Astrocyte (in vitro differentiated cells and primary cell): ENCODE data around the gene RAB4A. TPM values are rescaled to one million over a fixed set of nuclear protein-coding genes. Genes with fewer than 3 reads are reported as not detected.
A peak's percentile ranks its signal among the peaks of the same experiment; 100 is the strongest.

ENCODE experiments used
- DNase-seq: peaks from one replicate; pipeline ENCODE4 v3.0.0-alpha.2; 2010; ENCODE audit warnings: low read depth
- FAIRE-seq: peaks from 2 replicates; lab custom pipeline; 2011; peaks lifted over from hg19 to GRCh38; lab: Jason Lieb, UNC
- H2AFZ ChIP-seq: 2 replicates; pipeline ENCODE4 v1.6.0; 2012; ENCODE audit warnings: low read depth, low read length, inconsistent platforms
- H3K27ac ChIP-seq: 2 replicates; pipeline ENCODE4 v1.5.1; 2011; ENCODE audit warnings: low read depth, low read length, inconsistent platforms
- H3K27me3 ChIP-seq: 2 replicates; pipeline ENCODE4 v1.6.0; 2011; ENCODE audit warnings: low read length, inconsistent platforms; ENCODE audit not compliant: insufficient read depth
- H3K36me3 ChIP-seq: 2 replicates; pipeline ENCODE4 v1.5.1; 2011; ENCODE audit warnings: low read length, inconsistent platforms; ENCODE audit not compliant: insufficient read depth
- H3K4me1 ChIP-seq: 2 replicates; pipeline ENCODE4 v1.5.1; 2011; ENCODE audit warnings: low read length, inconsistent platforms; ENCODE audit not compliant: insufficient read depth
- H3K4me2 ChIP-seq: 2 replicates; pipeline ENCODE4 v1.6.0; 2012; ENCODE audit warnings: low read length, inconsistent platforms
- H3K4me3 ChIP-seq: 2 replicates; pipeline ENCODE4 v1.5.1; 2011; ENCODE audit warnings: low read depth, mild to moderate bottlenecking, low read length, inconsistent platforms; ENCODE audit not compliant: insufficient read depth
- H3K79me2 ChIP-seq: 2 replicates; pipeline ENCODE4 v1.6.0; 2012; ENCODE audit warnings: mild to moderate bottlenecking, low read length, inconsistent platforms; ENCODE audit not compliant: insufficient read depth
- H3K9ac ChIP-seq: 2 replicates; pipeline ENCODE4 v1.6.0; 2012; ENCODE audit warnings: mild to moderate bottlenecking, low read length, inconsistent platforms
- H3K9me3 ChIP-seq: 2 replicates; pipeline ENCODE4 v1.5.1; 2012; ENCODE audit warnings: low read depth, mild to moderate bottlenecking, low read length, inconsistent platforms; ENCODE audit not compliant: insufficient read depth
- H4K20me1 ChIP-seq: 2 replicates; pipeline ENCODE4 v1.6.0; 2012; ENCODE audit warnings: low read length, inconsistent platforms; ENCODE audit not compliant: insufficient read depth
- H3K27ac Mint-ChIP-seq: one replicate; pipeline ENCODE4 v1.8.0; 2021; ENCODE audit warnings: mild to moderate bottlenecking, mixed read lengths; ENCODE audit not compliant: unreplicated experiment
- H3K27me3 Mint-ChIP-seq: one replicate; pipeline ENCODE4 v1.8.0; 2021; ENCODE audit warnings: low read depth, mixed read lengths; ENCODE audit not compliant: unreplicated experiment
- H3K36me3 Mint-ChIP-seq: one replicate; pipeline ENCODE4 v1.8.0; 2021; ENCODE audit warnings: low read depth, mixed read lengths; ENCODE audit not compliant: unreplicated experiment
- H3K4me1 Mint-ChIP-seq: one replicate; pipeline ENCODE4 v1.8.0; 2021; ENCODE audit warnings: low read depth, mixed read lengths; ENCODE audit not compliant: unreplicated experiment
- H3K4me3 Mint-ChIP-seq: one replicate; pipeline ENCODE4 v1.8.0; 2021; ENCODE audit warnings: mild to moderate bottlenecking, moderate library complexity, mixed read lengths; ENCODE audit not compliant: unreplicated experiment
- H3K9me3 Mint-ChIP-seq: one replicate; pipeline ENCODE4 v1.8.0; 2021; ENCODE audit warnings: mild to moderate bottlenecking, mixed read lengths; ENCODE audit not compliant: unreplicated experiment
- CTCF ChIP-seq: IDR thresholded peaks from 2 replicates; pipeline ENCODE4 v1.5.1; 2011; ENCODE audit warnings: low read depth, mild to moderate bottlenecking, inconsistent platforms, low read length, moderate library complexity; ENCODE audit not compliant: insufficient read depth
- EZH2 ChIP-seq: IDR thresholded peaks from 2 replicates; pipeline ENCODE4 v1.6.1; 2012; ENCODE audit warnings: mild to moderate bottlenecking, low read length, inconsistent platforms; ENCODE audit not compliant: insufficient read depth
- total RNA-seq: library from RNA; stranded (reverse); gene quantifications from 2 replicates; pipeline ENCODE4 v1.2.1, GENCODE V29; 2021

Gene RAB4A
- total RNA-seq, 1 donor from 2014 or later, result 58.6 TPM

GRCh38 chr1:229342656-229343569, 72.0 kb downstream of the RAB4A start, which contains the start of gene CCSAP:
TSS of gene CCSAP (minus strand) at chr1:229343047. CDS start at chr1:229342465, 582 bp downstream.
- Histone ChIP-seq H4K20me1 (peaks cover 6% of the 10 kb centered on the region), H3K4me1 (peaks cover 4% of the 10 kb centered on the region), H3K9me3 (no peaks in the 10 kb centered on the region), H3K27ac (peak within 1 kb of the TSS; percentile 58), H3K27me3 (peaks cover 10% of the 10 kb centered on the region), H3K9ac (peak within 1 kb of the TSS; percentile 83), H2AFZ (peak within 1 kb of the TSS; percentile 97), H3K36me3 (no peaks in the 10 kb centered on the region), H3K4me2 (peak within 1 kb of the TSS; percentile 96), H3K79me2 (peaks cover 21% of the 10 kb centered on the region), H3K4me3 (peak within 1 kb of the TSS; percentile 76)
- peaks cover 3% of the 10 kb centered on the region for H3K36me3 Mint-ChIP-seq
- H3K4me1 Mint-ChIP-seq, result peaks cover 6% of the 10 kb centered on the region
- H3K27me3 Mint-ChIP-seq, result peaks cover 26% of the 10 kb centered on the region
- peak; percentile 31 for DNase-seq
- H3K9me3 Mint-ChIP-seq, result peaks cover 7% of the 10 kb centered on the region
- peak within 1 kb of the TSS; percentile 95 for H3K4me3 Mint-ChIP-seq
- peak within 1 kb of the TSS; percentile 6 for H3K27ac Mint-ChIP-seq
- FAIRE-seq, result no peak
- TF ChIP-seq CTCF (no peak), EZH2 (no peak)

DNA sequence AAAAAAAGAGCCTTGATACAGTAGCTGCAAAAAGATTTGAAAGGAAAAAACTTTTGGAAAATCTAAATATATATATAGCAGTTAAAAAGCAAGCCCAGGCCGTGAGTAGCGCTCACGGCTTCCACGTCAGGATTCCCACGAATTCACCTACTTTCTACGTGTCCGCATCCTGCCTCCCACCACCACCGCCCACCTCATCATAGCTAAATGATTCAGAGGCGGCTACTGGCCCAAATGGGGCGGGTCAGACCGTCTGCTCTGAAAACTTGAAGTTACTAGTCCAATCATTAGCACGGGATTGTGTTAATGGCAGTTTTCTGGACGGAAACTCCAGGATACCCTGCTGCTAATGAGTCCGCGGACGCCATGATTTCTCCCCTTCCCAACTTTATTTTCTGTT, 73.2 kb downstream of the RAB4A start:
- Mint-ChIP-seq H3K9me3 (peaks cover 7% of the 10 kb centered on the region), H3K27ac (no peak overlapping the region), H3K27me3 (peaks cover 28% of the 10 kb centered on the region), H3K4me3 (peak overlapping the region; percentile 50), H3K36me3 (peaks cover 3% of the 10 kb centered on the region), H3K4me1 (peaks cover 5% of the 10 kb centered on the region)
- Histone ChIP-seq H3K4me1 (peaks cover 4% of the 10 kb centered on the region), H3K79me2 (peaks cover 18% of the 10 kb centered on the region), H3K4me2 (no peak overlapping the region), H3K36me3 (no peaks in the 10 kb centered on the region), H3K27me3 (peaks cover 10% of the 10 kb centered on the region), H3K9me3 (no peaks in the 10 kb centered on the region), H4K20me1 (peaks cover 5% of the 10 kb centered on the region), H3K4me3 (no peak overlapping the region), H3K9ac (no peak overlapping the region), H3K27ac (no peak overlapping the region), H2AFZ (no peak overlapping the region)
- FAIRE-seq (no peak), DNase-seq (no peak)
- TF ChIP-seq EZH2 (no peak), CTCF (no peak)
